ENCODE results near the gene LTBR.
"Not testable (repeated sequence)": the region's sequence is repeated elsewhere in the genome, so short reads cannot be mapped to it uniquely, and the experiment has no call there.

DNA sequence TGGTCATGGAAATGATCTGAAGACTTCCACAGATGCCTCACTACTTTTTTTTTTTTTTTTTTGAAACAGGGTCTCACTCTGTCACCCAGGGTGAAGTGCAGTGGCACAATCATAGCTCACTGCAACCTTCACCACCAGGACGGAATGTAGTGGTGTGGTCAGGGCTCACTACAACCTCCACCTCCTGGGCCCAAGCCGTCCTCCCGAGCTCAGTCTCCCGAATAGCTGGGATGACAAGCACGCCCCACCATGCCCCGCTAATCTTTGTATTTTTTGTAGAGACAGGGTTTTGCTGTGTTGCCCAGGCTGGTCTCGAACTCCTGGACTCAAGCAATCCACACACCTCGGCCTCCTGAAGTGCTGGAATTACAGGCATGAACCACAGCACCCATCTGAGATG lies 45.4 kb upstream of the LTBR start:
- TF ChIP-seq POLR2AphosphoS5 (IDR thresholded peaks at IDR 0.05; ENCODE audit: borderline replicate concordance, low read depth, low read length); EZH2 (IDR thresholded peaks at IDR 0.05): not testable (repeated sequence)

Data from SK-N-MC (cell line).